GM06990 (cell line): ENCODE measurements around the gene CD4.

Experiments
- DNase-seq: peaks from one replicate; pipeline ENCODE4 v3.0.0-alpha.2; 2011; ENCODE audit not compliant: insufficient read length; ENCODE audit errors: extremely low read depth
- H3K27me3 ChIP-seq: replicated peaks from 2 replicates; pipeline ENCODE4 v1.6.0; 2011; ENCODE audit warnings: low read length; ENCODE audit not compliant: control insufficient read depth, insufficient read depth
- H3K36me3 ChIP-seq: 2 replicates; pipeline ENCODE4 v1.5.1; 2011; ENCODE audit warnings: low read length; ENCODE audit not compliant: control insufficient read depth, insufficient read depth
- H3K4me3 ChIP-seq: replicated peaks from 2 replicates; pipeline ENCODE4 v1.5.1; 2011; ENCODE audit warnings: low read depth, mild to moderate bottlenecking, control low read depth, low read length
- CTCF ChIP-seq: IDR thresholded peaks from 2 replicates; pipeline ENCODE4 v1.5.1; 2011; ENCODE audit warnings: low read length, control low read depth, mild to moderate bottlenecking, inconsistent platforms; ENCODE audit not compliant: insufficient read depth, poor library complexity, severe bottlenecking

CD4 gene

DNA sequence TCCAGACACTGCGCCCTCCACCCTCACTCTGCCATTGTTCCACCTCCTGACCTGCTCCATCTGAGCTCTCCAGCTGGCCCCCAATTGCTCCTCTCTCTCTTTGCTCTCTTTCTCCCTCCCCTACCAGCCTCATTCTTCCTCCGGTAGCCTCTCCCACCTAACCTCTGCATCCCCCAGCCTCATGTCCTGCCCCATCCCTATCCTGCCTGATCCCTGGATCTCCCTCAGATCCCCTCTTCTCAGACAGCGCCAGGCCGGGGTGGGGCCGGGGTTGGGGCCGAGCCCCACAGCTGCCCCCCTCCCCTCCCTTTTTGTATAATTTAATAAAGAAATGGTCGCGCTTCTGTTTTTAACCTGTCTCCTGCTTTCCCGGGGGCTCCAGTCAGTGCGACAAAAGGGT is 18.7 kb upstream of the CD4 start:
- no peak for TF ChIP-seq CTCF
- DNase-seq: no peak
- no peaks in the 10 kb centered on the region for H3K27me3 ChIP-seq

GRCh38 chr12:6771091-6771495 is 18.2 kb upstream of the CD4 start:
- H3K27me3 ChIP-seq: no peaks in the 10 kb centered on the region

More for the DNA sequence above, 18.7 kb upstream of the CD4 start:
- no peaks in the 10 kb centered on the region; the same call in 1 of the 2 replicates for H3K36me3 ChIP-seq
- H3K4me3 ChIP-seq: no peak overlapping the region

DNA sequence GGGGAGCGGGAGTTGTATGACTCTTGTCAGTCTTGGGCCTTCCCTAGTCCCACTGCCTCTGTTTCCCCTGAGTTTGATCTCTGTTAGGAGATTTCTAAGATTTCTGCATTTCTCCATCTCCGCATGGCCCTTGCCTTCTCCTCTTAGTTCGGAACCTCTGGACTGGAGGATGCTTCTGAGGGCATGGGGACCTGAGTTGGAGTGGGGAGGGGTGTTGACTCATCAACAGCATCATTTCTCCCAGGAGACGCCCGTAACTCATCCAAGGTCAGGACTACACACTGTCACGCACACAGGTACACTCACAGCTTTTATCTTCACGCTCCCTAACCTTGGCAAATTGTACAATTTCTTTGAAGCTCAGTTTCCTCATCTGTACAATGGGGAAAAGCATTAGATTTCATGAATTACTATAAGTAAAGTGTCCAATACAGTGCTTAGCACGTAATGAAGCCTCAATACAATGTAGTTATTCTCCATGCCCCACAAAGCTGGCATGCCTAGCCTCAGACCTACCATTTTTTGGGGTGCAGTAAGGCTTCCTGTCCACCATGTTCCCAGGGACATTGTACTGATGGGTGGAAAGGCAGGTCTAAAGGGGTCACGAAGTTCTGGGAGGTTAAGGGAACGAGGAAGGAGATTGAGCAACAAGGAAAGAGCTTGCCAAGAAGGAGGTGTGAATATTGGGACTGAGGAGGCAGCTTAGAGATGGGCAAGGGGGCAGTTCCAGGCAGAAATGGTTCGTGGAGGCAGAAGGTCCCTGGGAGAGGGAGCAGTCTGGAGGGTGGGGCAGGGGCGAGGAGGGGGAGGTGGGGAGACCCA is 17.6 kb upstream of the CD4 start:
- H3K27me3 ChIP-seq: no peaks in the 10 kb centered on the region
- no peak for DNase-seq
- no peaks in the 10 kb centered on the region; the same call in 1 of the 2 replicates for H3K36me3 ChIP-seq
- no peak for TF ChIP-seq CTCF
- no peak overlapping the region; the same call in 1 of the 2 replicates for H3K4me3 ChIP-seq

More at GRCh38 chr12:6771091-6771495, 18.2 kb upstream of the CD4 start:
- no peak for TF ChIP-seq CTCF
- H3K4me3 ChIP-seq: no peak overlapping the region
- no peak for DNase-seq
- no peaks in the 10 kb centered on the region; the same call in 1 of the 2 replicates for H3K36me3 ChIP-seq

- Histone ChIP-seq H3K4me3 (peak within 1 kb of the TSS; percentile 45), H3K27me3 (no peaks in the 10 kb centered on the region), H3K36me3 (no peaks in the 10 kb centered on the region; the same call in none of the 2 replicates)
- no peak for TF ChIP-seq CTCF
- no peak for DNase-seq
Observed at GRCh38 chr12:6772331-6772695, 17.0 kb upstream of the CD4 start, which contains the start of gene LAG3. TSS of gene LAG3 (plus strand) at chr12:6772520. CDS start at chr12:6772853, 333 bp downstream.

GRCh38 chr12:6772726-6773589 is 16.4 kb upstream of the CD4 start:
- Histone ChIP-seq H3K4me3 (peak overlapping the region; percentile 45), H3K27me3 (no peaks in the 10 kb centered on the region), H3K36me3 (no peaks in the 10 kb centered on the region; the same call in none of the 2 replicates)
- no peak for DNase-seq
- TF ChIP-seq CTCF: no peak
